Activated naive CD4-positive, alpha-beta T cell treated with Interleukin-2 at 50 U/mL for 16 hours (primary cell): ENCODE results near the gene MSTO1.
"Not testable (repeated sequence)": the region's sequence is repeated elsewhere in the genome, so short reads cannot be mapped to it uniquely, and the experiment has no call there.

Experiments
- DNase-seq: peaks from one replicate; pipeline ENCODE4 v3.0.0-alpha.2; 2020

The MSTO1 gene

DNA sequence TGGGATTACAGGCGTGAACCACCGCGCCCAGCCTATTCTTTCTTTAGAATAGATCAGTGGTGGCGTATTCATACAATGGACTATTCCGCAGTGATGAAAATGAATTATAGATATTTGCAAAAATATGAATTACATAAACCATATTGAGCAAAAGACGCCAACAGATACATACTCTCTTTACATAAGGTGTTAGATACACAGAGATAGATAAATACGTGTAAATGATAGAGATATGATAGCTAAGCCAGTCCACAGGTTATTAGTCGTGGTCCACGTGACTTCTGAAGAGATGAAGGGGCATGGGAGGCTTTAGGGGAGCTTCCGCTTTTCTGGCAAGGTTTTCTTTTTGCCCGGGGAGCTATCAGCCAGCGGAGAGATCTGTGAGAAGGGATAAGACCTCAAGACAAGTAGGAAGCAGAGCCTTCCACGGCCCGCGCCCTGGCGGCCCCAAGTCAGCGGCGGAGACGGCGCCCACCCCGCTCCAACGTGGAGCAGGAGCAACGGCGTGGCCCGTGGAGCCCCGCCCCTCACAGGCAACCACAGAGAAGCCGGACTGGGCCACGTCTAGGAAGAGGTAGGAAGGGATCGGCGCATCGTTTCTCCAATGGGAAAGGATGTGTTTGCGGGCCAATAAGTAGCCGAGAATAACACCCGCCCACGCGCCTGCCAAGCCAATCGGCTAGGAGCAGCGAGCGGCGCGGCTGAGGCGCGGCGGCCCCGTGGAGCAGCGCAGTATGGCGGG is at the start of gene MSTO1:
Gene MSTO1 (plus strand): TSS at position 704 of the 742 bp plus-strand sequence. CDS start 31 bp downstream, at position 735.
- DNase-seq = peak; percentile 98

DNA sequence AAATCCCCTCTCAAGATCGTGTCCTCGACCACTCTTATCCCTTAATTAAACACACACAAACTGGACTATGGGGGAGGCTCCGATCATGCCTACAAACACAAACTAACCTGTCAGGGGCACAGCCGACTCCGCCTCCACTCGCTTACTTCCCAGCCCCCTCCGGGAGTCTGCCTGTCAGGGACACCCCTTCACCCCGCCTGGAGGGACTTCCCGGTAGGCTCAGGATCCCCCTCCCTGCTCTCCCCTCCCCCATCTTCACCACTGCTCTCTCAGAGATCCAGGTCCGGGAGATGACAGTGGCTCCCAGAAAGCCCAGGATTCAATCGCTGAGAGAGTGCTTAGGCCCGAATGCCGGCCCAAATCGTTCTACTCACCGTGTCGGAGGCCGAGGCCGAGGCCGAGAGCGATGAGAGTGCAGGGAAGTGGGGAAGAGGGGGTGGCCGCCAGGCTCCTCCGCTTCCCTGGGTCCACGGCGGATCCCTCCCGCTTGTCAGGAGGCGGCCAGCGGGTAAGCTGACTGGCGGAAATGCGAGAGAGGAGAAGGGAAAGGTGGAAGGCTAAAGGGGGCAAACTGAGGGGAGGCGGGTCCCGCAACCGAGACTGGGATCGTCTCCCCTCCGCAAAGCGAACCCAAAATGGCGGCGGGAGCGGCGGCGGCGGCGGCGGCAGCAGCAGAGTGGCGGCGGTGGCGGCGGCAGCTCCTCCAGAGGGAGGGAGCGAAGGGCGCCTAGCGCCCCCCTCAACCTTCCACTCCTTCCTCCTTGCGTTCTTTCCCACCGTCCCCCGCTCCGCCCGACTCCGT is 48.0 kb upstream of the MSTO1 start:
- peak; percentile 73 for DNase-seq

DNA sequence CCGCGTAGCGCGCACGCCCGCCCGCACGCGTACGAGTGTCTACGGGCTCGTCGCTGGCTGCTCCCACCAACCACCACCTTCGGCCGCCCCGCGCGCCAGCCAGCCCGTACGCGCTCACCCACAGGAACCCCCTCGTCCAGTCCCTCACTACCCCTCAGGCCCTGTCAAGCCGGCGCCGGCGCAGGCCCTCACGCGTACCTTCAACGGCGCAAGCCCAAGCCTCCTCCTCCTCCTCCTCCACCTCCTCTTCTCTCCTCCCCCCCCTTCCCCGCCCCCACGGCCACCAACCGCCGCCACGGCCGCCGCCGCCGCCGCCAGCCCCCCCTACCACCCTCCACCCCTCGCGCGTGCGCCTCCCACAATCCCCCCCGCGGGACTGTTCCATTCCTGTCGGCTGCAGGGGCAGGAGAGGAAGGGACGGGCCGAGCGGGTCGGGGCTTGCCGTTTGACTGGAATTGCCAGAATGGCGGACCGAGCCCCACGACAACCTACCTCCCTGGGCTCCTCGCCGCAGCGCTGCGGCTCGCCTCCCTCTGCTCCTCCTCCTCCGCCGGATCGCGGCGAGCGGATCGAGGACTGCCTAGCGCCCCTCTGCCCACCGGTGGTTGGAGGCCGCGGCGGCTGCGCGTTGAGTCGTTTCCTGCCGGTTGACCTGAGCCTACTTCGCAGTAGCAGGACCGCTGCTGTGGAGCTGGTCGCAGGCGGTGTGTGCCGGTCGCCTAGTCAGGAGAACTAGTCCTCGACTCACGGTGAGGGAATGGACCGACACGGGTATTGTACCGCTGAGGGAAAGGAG is 47.2 kb upstream of the MSTO1 start, which contains the start of gene ASH1L:
Gene ASH1L (minus strand): TSS at position 223 of the 796 bp plus-strand sequence. CDS start 41,284 bp downstream, outside the sequence.
- peak; percentile 92 for DNase-seq

DNA sequence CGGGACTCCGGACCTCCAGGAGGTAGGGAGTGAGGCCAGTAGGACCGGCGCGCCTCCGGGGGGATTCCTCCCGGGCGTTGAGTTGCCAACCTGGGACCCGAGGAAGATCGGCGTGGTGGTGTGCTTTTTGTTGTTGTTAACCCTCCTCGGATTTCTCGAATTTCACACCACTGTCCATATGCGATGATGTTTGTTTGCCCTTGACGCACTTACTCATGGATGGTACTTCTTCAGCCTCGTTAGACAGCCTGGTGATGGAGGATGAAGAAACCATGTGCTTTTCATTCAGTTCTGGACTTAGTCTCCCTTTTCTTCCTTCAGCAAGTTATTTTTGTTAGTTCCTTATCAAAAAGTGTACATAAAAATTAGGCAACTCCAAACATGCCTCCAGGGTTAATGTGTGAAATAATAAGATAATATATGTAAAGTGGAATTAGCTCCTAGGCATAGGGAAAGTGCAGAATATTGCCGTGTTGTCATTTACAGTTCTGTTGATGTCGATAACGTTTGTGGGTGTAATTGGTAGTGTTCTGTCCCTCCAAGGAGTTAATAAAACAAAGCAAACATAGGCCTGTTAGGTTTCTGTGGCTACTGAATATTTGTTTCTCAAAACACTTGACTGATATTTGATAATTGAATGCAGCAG is 46.5 kb upstream of the MSTO1 start:
- DNase-seq = not testable (repeated sequence)

DNA sequence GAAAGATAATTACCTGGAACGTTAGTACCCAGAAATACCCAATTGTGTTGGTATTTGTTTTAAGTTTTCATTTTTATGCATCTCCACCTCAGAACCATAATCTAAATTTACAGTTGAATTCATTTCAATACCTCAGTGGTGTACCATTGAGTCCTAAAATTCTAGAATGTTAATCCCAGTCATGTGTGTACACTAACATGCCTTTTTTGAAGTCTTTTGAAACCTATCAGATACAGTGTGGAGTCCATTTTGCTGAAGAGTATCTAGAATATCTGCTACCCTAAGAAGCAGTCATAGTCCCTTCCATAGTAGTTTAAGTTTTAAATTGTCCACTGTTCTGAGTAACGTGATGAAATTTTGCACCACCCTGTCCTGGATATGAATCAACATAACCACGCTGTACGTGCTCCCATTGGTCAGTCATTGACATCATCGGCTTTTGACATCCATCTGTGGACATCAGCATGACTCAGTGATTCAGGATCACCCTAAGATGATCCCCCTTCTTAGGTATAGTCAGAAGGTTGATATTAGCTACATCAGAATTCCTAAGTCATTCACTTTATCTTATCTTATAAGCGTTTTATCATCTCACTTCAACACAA is 39.9 kb upstream of the MSTO1 start:
- no peak for DNase-seq

DNA sequence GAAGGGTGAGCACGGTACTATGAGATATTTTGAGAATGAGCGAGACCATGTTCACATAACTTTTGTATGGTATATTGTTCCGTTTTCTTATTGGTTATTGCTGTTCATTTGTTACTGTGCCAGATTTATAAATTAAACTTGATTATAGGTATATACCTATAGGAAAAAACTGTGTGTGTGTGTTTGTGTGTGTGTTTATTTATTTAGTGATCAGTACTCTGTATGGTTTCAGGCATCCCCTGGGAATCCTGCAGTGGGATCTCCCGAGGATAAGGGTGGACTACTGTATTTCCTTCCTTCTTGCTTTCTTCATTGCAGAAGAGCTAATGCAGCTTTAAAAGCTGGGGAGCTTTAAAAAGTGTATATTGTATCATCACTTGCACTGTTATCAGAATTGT is 39.4 kb upstream of the MSTO1 start:
- DNase-seq = no peak

DNA sequence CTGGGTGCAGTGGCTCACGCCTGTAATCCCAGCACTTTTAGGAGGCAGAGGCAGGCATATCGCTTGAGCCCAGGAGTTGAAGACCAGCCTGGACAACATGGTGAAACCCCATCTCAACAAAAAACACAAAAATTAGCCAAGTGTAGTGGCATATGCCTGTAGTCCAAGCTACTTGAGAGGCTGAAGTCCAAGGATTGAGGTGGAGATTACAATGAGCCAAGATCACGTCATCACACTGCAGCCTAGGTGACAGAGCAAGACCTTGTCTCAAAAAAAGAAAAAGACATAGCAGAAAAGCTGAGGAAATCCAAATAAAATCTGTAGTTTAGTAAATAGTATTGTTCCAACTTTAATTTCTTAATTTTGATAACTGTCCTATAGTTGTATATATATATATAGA is 35.9 kb upstream of the MSTO1 start:
- no peak for DNase-seq

DNA sequence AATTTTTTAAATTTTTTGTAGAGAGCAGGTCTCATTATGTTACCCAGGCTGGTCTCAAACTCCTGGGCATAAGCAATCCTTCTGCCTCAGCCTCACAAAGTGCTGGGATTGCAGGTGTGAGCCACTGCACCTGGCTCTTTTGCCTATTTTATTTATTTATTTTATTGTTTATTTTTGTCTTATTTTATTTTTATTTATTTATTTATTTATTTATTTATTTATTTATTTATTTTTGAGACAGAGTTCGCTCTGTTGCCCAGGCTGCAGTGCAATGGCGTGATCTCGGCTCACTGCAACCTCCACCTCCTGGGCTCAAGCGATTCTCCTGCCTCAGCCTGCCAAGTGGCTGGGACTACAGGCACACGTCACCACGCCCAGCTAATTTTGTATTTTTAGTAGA is 34.4 kb upstream of the MSTO1 start:
- DNase-seq = not testable (repeated sequence)

DNA sequence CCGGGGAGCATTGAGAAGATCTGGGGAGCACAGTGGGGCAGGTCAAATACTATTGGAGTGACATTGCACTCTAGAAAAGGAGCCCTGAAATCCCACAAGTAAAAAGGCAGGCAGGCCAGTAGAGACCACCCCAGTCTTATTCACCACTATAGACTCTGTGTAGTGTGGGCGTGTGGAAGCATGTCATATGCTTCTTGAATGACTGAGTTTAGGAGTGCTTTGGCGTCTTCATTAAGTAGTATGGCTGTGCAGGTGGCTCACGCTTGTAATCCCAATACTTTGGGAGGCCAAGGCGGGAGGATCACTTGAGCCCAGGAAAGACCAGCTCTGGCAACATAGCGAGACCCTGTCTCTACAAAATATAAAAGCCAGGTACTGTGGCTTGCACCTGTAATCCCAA is 26.2 kb upstream of the MSTO1 start:
- DNase-seq = not testable (repeated sequence)

DNA sequence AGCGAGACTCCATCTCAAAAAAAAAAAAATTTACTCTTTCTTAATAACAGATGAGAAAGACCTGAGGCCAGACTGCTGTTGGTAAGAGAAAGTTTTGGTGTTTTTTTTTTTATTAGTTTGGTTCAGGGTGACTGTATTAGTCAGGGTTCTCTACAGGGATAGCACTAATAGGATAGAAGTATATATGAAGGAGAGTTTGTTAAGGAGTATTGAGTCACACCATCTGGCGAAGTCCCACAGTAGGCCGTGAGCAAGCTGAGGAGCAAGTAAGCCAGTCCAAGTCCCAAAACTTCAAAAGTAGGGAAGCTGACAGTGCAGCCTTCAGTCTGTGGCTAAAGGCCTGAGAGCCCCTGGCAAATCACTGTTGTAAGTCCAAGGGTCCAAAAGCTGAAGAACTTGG is 20.7 kb upstream of the MSTO1 start:
- DNase-seq = not testable (repeated sequence)

DNA sequence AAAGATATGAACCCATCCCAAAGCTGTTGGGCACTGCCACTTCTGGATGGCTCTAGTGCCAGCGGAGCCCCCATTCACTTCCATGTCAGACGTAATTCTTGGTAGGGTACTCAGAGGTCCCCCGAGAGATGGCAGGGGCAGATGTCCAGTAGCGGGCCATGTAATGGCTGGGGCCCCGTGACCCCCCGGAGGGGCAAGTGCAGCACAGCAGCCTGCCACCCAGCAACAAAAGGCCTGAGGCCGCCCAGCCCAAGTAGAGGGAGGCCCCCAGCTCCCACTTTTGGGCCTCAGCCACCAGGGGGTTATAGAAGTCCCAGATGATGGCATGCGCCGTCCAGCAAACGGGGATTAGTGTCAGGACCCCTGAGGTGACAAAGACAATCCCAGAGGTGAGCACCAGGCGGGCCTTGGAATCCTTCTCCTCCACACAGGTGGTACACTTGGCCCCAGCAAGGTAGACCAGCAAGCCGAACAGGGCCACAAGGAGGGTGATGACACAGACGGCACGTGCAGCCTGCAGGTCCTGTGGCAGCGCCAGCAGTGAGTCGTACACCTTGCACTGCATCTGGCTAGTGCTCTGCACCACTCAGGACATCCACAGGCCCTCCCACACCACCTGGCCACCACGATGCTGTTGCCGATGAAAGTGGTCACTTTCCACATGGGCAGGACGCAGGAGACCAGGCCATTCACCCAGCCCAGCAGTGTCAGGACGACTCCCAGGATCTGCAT is 19.3 kb upstream of the MSTO1 start:
- DNase-seq = not testable (repeated sequence)

DNA sequence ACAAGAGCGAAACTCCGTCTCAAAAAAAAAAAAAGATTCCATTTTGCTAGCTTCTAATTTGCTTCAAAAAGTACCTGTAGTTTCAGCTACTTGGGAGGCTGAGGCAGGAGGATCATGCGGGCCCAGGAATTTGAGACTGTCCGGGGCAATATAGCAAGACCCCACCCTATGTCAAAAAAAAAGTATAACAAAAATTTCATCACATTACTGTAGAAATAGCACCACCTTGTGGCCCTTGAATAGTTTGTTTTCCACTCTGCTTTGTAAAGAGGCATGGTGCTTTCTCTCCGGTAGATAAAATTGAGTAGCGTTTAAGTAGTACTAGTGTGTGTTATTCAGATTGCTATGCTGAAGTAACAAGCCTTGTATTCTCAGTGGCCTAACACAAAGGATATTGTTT is 18.2 kb upstream of the MSTO1 start:
- no peak for DNase-seq

DNA sequence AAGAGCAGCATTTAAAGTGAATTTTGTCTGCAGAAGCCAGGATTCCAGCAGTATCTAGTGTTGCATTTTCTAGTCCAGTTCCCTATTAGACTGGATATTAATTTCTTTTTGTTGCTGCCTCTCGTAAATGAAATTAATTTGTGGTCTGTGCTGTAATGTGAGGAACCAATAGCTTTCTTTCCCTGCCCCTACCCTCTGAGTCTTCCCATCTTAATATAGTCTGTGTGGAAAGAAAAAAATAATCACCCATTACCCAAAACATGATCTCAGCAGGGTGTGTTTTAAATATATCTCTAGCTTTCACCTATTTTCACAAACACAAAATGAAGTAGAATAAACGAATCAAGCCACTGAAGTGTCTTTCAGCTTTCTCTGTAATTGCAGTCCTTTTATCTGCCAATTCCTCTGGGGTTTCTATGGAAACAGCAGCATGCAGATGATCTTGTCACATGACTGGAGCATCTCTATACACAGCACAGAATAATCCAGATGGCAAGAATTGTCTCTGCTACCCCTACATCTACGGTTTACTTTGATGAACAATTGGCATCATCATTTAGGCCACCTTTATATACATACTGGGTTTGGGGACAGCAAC is 14.0 kb upstream of the MSTO1 start:
- not testable (repeated sequence) for DNase-seq

DNA sequence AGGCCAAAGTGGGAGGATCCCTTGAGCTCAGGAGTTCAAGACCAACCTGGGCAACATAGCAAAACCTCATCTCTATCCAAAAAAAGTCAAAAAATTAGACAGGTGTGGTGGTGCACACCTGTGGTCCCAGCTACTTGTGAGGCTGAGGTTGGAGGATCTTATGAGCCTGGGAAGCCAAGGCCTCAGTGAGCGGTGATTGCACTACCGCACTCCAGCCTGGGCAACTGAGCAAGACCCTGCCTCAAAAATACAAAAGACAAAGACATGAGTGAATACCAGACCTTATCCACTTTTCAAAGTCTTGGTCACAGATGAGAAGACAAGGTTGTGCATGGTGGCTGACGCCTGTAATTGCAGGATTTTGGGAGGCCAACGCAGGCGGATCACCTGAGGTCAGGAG is 13.2 kb upstream of the MSTO1 start:
- DNase-seq = no peak

DNA sequence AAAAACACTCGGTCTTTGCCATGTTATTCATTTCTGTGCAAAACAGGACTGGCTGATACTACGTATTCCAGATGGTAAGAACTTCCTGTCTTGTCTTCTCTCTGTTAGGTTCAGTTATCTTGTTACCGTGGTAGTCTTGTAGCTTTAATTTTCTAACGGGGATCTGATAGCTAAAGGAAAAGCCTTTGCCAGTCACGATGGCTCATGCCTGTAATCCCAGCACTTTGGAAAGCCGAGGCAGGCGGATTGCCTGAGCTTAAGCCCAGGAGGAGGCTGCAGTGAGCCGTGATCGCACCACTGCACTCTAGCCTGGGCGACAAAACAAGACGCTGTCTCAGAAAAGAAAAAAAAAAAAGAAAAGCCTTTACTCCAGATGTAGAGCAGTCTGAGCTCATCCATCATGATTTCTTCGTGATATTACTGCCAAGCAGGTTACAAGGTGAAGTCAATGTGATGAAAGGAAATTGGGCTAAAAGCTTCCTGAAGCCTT is 11.1 kb upstream of the MSTO1 start:
- no peak for DNase-seq

DNA sequence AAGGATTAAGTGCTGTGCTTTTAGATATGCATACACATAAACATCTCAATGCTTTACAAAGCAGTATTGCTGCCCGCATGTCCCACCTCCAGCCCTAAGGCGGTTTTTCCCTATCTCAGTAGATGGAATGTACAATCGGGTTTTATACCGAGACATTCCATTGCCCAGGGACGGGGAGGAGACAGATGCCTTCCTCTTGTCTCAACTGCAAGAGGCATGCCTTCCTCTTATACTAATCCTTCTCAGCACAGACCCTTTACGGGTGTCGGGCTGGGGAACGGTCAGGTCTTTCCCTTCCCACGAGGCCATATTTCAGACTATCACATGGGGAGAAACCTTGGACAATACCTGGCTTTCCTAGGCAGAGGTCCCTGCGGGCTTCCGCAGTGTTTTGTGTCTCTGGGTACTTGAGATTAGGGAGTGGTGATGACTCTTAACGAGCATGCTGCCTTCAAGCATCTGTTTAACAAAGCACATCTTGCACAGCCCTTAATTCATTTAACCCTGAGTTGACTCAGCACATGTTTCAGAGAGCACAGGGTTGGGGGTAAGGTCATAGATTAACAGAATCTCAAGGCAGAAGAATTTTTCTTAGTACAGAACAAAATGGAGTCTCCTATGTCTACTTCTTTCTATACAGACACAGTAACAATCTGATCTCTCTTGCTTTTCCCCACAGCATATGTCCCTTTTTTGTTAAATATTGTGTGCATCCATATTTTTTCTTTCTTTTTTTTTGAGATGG is 10.0 kb upstream of the MSTO1 start:
- not testable (repeated sequence) for DNase-seq

DNA sequence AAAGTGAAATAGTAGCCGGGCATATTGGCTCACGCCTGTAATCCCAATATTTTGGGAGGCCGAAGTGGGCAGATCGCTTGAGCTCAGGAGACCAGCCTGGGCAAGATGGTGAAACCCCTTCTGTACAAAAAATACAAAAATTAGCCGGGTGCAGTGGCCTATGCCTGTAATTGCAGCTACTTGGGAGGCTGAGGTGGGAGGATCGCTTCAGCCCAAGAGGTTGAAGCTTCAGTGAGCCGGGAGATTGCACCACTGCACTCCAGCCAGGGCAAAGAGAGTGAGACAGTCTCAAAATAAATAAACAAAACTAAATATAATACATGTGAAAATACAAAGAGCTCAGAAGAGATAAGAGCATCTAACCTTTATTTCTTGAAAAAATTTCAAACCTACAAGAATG is 2.3 kb upstream of the MSTO1 start:
- no peak for DNase-seq

DNA sequence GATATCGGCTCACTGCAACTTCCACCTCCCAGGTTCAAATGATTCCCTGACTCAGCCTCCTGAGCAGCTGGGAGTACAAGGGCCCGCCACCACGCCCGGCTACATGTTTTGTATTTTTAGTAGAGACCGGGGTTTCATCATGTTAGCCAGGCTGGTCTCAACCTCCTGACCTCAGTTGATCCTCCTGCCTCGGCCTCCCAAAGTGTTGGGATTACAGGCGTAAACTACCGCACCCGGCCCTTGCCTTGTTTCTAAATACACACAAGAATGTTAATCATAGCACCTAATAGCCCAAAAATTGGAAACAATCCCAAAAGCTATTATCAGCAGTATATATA is 1.2 kb upstream of the MSTO1 start:
- no peak for DNase-seq

DNA sequence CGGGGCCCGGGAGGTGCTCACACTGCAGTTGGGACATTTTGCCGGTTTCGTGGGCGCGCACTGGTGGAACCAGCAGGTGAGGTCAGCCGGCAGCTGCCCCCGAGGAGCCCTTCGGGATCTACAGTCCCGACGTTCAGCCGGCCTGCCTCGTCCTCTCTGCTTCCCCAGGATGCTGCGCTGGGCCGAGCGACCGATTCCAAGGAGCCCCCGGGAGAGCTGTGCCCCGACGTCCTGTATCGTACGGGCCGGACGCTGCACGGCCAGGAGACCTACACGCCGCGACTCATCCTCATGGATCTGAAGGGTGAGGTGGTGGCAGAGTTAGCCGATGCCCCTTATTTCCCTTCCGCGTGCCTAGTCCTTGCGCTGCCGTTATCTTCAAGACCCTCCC is 234 bp downstream of the MSTO1 start:
- not testable (repeated sequence) for DNase-seq

DNA sequence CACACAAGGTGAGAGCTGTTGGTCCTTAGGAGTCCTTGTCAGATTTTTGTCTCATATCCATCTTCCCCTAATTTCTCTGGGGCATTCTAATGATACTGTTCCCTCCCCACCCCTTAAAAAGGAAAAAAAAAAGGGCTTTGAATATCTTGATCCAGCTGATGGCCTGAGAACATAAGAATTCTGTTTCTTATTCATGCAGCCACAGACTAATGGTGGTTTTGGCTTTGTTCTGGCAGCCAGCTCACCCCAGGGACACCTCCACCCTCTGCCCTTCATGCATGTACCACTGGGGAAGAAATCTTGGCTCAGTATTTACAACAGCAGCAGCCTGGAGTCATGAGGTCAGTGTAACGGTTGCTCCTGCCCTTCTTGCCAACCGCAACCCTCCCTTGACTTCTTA is 3.2 kb downstream of the MSTO1 start:
- DNase-seq = not testable (repeated sequence)
